CD14-positive monocyte (primary cell): ENCODE measurements around the gene STEAP4. TPM values are rescaled to one million over a fixed set of nuclear protein-coding genes. Genes with fewer than 3 reads are reported as not detected.

Experiments used
- DNase-seq, 3 donors: peaks; one replicate each; pipeline ENCODE4 v3.0.0-alpha.2; 2011 to 2022
- H2AFZ ChIP-seq: 2 replicates; pipeline ENCODE4 v1.6.0; 2012; ENCODE audit warnings: mild to moderate bottlenecking, low read depth, low read length, inconsistent platforms; ENCODE audit not compliant: insufficient read depth, poor library complexity, severe bottlenecking
- H3K27ac ChIP-seq, 2 donors: 1 replicate in 1 of 2; 2 replicates in 1 of 2; pipeline ENCODE4 v1.5.1; 2012 to 2013; ENCODE audit warnings: low read length in 2 of 2, control low read depth in 1 of 2, inconsistent platforms in 1 of 2, low read depth in 1 of 2, mild to moderate bottlenecking in 1 of 2
- H3K27me3 ChIP-seq, 2 donors: one replicate each; pipeline versions ENCODE4 v1.6.0 to v1.6.1; 2011 to 2013; ENCODE audit warnings: low read length in 2 of 2; ENCODE audit not compliant: control insufficient read depth in 2 of 2, insufficient read depth in 2 of 2
- H3K36me3 ChIP-seq, 2 donors: replicated peaks in 1 of 2; 1 replicate in 1 of 2; 2 replicates in 1 of 2; pipeline versions ENCODE4 v1.5.1 to v1.6.1; 2012 to 2013; ENCODE audit warnings: low read length in 2 of 2, control low read depth in 1 of 2, inconsistent platforms in 1 of 2, mild to moderate bottlenecking in 1 of 2; ENCODE audit not compliant: insufficient read depth in 2 of 2, control insufficient read depth in 1 of 2
- H3K4me1 ChIP-seq, 2 donors: 1 replicate in 1 of 2; 2 replicates in 1 of 2; pipeline versions ENCODE4 v1.5.1 to v1.6.1; 2012 to 2013; ENCODE audit warnings: low read length in 2 of 2, control low read depth in 1 of 2, inconsistent platforms in 1 of 2, mild to moderate bottlenecking in 1 of 2, moderate library complexity in 1 of 2; ENCODE audit not compliant: insufficient read depth in 2 of 2, control insufficient read depth in 1 of 2
- H3K4me2 ChIP-seq: replicated peaks from 2 replicates; pipeline ENCODE3; 2012; ENCODE audit warnings: low read length, moderate library complexity, mild to moderate bottlenecking; ENCODE audit not compliant: poor library complexity, severe bottlenecking; ENCODE audit errors: extremely low read depth
- H3K4me3 ChIP-seq, 3 experiments: fragments of 200-600 bp in 1 of 3; sonication (generic) in 1 of 3; replicated peaks in 1 of 3; 1 replicate in 2 of 3; 2 replicates in 1 of 3; pipeline ENCODE4 v1.5.1; 2011 to 2013; ENCODE audit warnings: low read length in 3 of 3, mild to moderate bottlenecking in 3 of 3, control low read depth in 2 of 3, low read depth in 2 of 3, inconsistent platforms in 1 of 3, moderate library complexity in 1 of 3
- H3K79me2 ChIP-seq: 2 replicates; pipeline ENCODE4 v1.6.0; 2012; ENCODE audit warnings: mild to moderate bottlenecking, control low read depth, inconsistent platforms, low read length, moderate library complexity; ENCODE audit not compliant: insufficient read depth
- H3K9ac ChIP-seq: 2 replicates; pipeline ENCODE4 v1.6.0; 2017; ENCODE audit warnings: low read length, mild to moderate bottlenecking; ENCODE audit not compliant: insufficient read depth, poor library complexity, severe bottlenecking
- H3K9me3 ChIP-seq, 2 donors: replicated peaks in 1 of 2; 1 replicate in 1 of 2; 2 replicates in 1 of 2; pipeline versions ENCODE4 v1.5.1 to v1.6.1; 2012 to 2013; ENCODE audit warnings: low read length in 2 of 2, control low read depth in 1 of 2; ENCODE audit not compliant: control insufficient read depth in 1 of 2, insufficient read depth in 1 of 2
- H4K20me1 ChIP-seq: 2 replicates; pipeline ENCODE4 v1.6.0; 2012; ENCODE audit warnings: mild to moderate bottlenecking, low read length, control low read depth, moderate library complexity; ENCODE audit not compliant: insufficient read depth
- H3K27ac Mint-ChIP-seq, 7 donors: one replicate each; pipeline ENCODE4 v1.8.0; 2020; ENCODE audit warnings: mild to moderate bottlenecking in 7 of 7, mixed read lengths in 7 of 7, moderate library complexity in 6 of 7, inconsistent platforms in 2 of 7
- H3K27me3 Mint-ChIP-seq, 3 donors: one replicate each; pipeline ENCODE4 v1.8.0; 2021 to 2022; ENCODE audit warnings: low read depth in 3 of 3, mild to moderate bottlenecking in 3 of 3, mixed read lengths in 3 of 3, moderate library complexity in 3 of 3, inconsistent platforms in 1 of 3
- H3K36me3 Mint-ChIP-seq, 2 donors: one replicate each; pipeline ENCODE4 v1.8.0; 2020; ENCODE audit warnings: mixed read lengths in 2 of 2, inconsistent platforms in 1 of 2, mild to moderate bottlenecking in 1 of 2
- H3K4me1 Mint-ChIP-seq: one replicate; pipeline ENCODE4 v1.8.0; 2020; ENCODE audit warnings: mild to moderate bottlenecking, mixed read lengths
- H3K4me3 Mint-ChIP-seq, 2 donors: one replicate each; pipeline ENCODE4 v1.8.0; 2020; ENCODE audit warnings: mild to moderate bottlenecking in 2 of 2, mixed read lengths in 2 of 2, moderate library complexity in 1 of 2
- H3K9me3 Mint-ChIP-seq, 7 donors: one replicate each; pipeline ENCODE4 v1.8.0; 2020 to 2022; ENCODE audit warnings: mixed read lengths in 7 of 7, mild to moderate bottlenecking in 6 of 7, moderate library complexity in 6 of 7, inconsistent platforms in 2 of 7
- WGBS: methylation state at CpG from one replicate; pipeline ENCODE4 v1.1.5; 2013; ENCODE audit warnings: missing lambda C conversion rate; ENCODE audit not compliant: insufficient coverage; 5-methylcytosine and 5-hydroxymethylcytosine counted together
- intact Hi-C, 2 donors: fragments of 100-400 bp; cut with micrococcal nuclease; formaldehyde crosslinking; loops; one replicate each; pipeline versions ENCODE4 v1.15.0 to v1.15.1; 2023
- polyA plus RNA-seq, 3 donors: library from polyadenylated mRNA; depleted of rRNA in 1 of 3; unstranded in 2 of 3; stranded (reverse) in 1 of 3; fragments of 300-500 nt in 2 of 3; fragments of >200 nt in 1 of 3; fragmentation: Illumina TruSeq in 2 of 3; gene quantifications; 1 replicate in 2 of 3; 2 replicates in 1 of 3; pipeline ENCODE4 v1.2.3, GENCODE V29; 2012 to 2021
- TF ChIP-seq, protein P1 (sequence below): fragments of 200-600 bp; IDR thresholded peaks from one replicate; pipeline ENCODE4 v1.8.0; 2022; ENCODE audit warnings: antibody characterized with exemption, mild to moderate bottlenecking

The STEAP4 gene
- polyA plus RNA-seq, 3 donors, result 17.1 to 40.0 (median 26.2) TPM

DNA sequence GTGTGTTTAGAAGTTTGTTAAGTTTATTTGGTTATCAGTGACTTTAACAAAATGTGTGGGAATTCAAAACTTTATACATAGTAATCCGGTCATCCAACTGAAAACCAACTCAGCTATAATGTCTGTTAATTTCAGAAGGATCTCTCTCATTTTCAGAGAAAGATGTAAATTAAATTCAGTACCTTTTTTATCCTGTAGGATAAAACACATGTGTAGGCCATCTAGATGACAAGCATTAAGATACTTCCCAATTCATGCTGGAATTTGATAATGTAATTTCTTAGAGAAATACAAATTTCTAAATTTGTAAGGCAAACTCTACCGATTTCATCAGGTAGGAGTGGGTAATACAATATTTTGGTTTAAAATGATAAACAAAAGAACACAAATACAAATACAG lies 43.4 kb upstream of the STEAP4 start:
- H3K27ac ChIP-seq, result no peak overlapping the region
- H3K79me2 ChIP-seq, result no peaks in the 10 kb centered on the region
- no peaks in the 10 kb centered on the region for H4K20me1 ChIP-seq
- no CpG with 5 or more reads among the region's 2 CpGs for WGBS
- H3K9me3 ChIP-seq, result no peaks in the 10 kb centered on the region
- H2AFZ ChIP-seq, result no peak overlapping the region
- H3K4me2 ChIP-seq, result no peak overlapping the region
- H3K9ac ChIP-seq, result no peak overlapping the region
- H3K27me3 ChIP-seq, result no peaks in the 10 kb centered on the region
- no peak for DNase-seq
- Mint-ChIP-seq H3K4me1 (peaks cover 39% of the 10 kb centered on the region), H3K27ac (no peak overlapping the region), H3K4me3 (no peak overlapping the region), H3K36me3 (no peaks in the 10 kb centered on the region), H3K27me3 (peaks cover 0 to 5% (median 0%) of the 10 kb centered on the region in 3 donors), H3K9me3 (no peaks in the 10 kb centered on the region)
- no peak overlapping the region for H3K4me3 ChIP-seq
- intact Hi-C loops, result no loop called here
- H3K4me1 ChIP-seq, result peaks cover 18 to 29% of the 10 kb centered on the region in 2 donors
- H3K36me3 ChIP-seq, result no peaks in the 10 kb centered on the region
- TF ChIP-seq, protein P1, sequence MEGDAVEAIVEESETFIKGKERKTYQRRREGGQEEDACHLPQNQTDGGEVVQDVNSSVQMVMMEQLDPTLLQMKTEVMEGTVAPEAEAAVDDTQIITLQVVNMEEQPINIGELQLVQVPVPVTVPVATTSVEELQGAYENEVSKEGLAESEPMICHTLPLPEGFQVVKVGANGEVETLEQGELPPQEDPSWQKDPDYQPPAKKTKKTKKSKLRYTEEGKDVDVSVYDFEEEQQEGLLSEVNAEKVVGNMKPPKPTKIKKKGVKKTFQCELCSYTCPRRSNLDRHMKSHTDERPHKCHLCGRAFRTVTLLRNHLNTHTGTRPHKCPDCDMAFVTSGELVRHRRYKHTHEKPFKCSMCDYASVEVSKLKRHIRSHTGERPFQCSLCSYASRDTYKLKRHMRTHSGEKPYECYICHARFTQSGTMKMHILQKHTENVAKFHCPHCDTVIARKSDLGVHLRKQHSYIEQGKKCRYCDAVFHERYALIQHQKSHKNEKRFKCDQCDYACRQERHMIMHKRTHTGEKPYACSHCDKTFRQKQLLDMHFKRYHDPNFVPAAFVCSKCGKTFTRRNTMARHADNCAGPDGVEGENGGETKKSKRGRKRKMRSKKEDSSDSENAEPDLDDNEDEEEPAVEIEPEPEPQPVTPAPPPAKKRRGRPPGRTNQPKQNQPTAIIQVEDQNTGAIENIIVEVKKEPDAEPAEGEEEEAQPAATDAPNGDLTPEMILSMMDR, result no peak

GRCh38 chr7:88347517-88347916 lies 40.8 kb upstream of the STEAP4 start:
- peaks cover 29% of the 10 kb centered on the region for H3K4me1 Mint-ChIP-seq
- H2AFZ ChIP-seq, result no peak overlapping the region
- 100% methylated on average over 1 of the region's 2 CpGs for WGBS
- no peak overlapping the region for H3K9ac ChIP-seq
- H3K4me1 ChIP-seq, result peaks cover 6 to 14% of the 10 kb centered on the region in 2 donors
- H3K9me3 ChIP-seq, result no peaks in the 10 kb centered on the region
- no peaks in the 10 kb centered on the region for H3K79me2 ChIP-seq
- H3K4me3 ChIP-seq, result no peak overlapping the region
- no peak overlapping the region for H3K4me3 Mint-ChIP-seq
- no peaks in the 10 kb centered on the region for H3K36me3 ChIP-seq
- no peaks in the 10 kb centered on the region for H3K27me3 Mint-ChIP-seq
- H3K4me2 ChIP-seq, result no peak overlapping the region
- no peak for DNase-seq
- TF ChIP-seq, protein P1, result no peak
- peak overlapping the region in 2 of 7 donors; percentile 6 to 27 for H3K27ac Mint-ChIP-seq
- H3K27me3 ChIP-seq, result no peaks in the 10 kb centered on the region
- no peaks in the 10 kb centered on the region for H4K20me1 ChIP-seq
- H3K36me3 Mint-ChIP-seq, result no peaks in the 10 kb centered on the region
- H3K27ac ChIP-seq, result no peak overlapping the region
- no peaks in the 10 kb centered on the region for H3K9me3 Mint-ChIP-seq
- intact Hi-C loops, result loop anchor here in 1 of 2 donors (5.0 kb wide), 1 partner anchor 105 kb away; no protein-coding TSS in a partner anchor
